Neural cell (in vitro differentiated cells): ENCODE results near the gene CCDC150. TPM values are rescaled to one million over a fixed set of nuclear protein-coding genes. Genes with fewer than 3 reads are reported as not detected.

Source experiments
- H2AFZ ChIP-seq: fragments of 200-600, 300-800 bp; sonication (generic), shearing (Covaris generic); 2 replicates; pipeline ENCODE4 v1.6.0; 2014; ENCODE audit warnings: low read depth, mild to moderate bottlenecking, antibody characterized with exemption, low read length, moderate library complexity
- H3F3A ChIP-seq: fragments of 200-600 bp; shearing (Covaris generic); 2 replicates; pipeline ENCODE4 v1.6.1; 2016; ENCODE audit warnings: mild to moderate bottlenecking, moderate library complexity, mixed read lengths, antibody characterized with exemption, low read length; ENCODE audit not compliant: insufficient read depth, poor library complexity, severe bottlenecking
- H3K27ac ChIP-seq: fragments of 200-600, 300-800 bp; sonication (generic), shearing (Covaris generic); 2 replicates; pipeline ENCODE4 v1.5.1; 2014; ENCODE audit warnings: mild to moderate bottlenecking, low read length, moderate library complexity
- H3K27me3 ChIP-seq: fragments of 300-800, 200-600 bp; sonication (generic), shearing (Covaris generic); 2 replicates; pipeline ENCODE4 v1.6.0; 2014; ENCODE audit warnings: mild to moderate bottlenecking, low read depth, low read length, moderate library complexity; ENCODE audit not compliant: insufficient read depth
- H3K36me3 ChIP-seq: fragments of 300-800, 200-600 bp; sonication (generic), shearing (Covaris generic); 2 replicates; pipeline ENCODE4 v1.5.1; 2014; ENCODE audit warnings: mild to moderate bottlenecking, antibody characterized with exemption, low read length, moderate library complexity; ENCODE audit not compliant: insufficient read depth
- H3K4me2 ChIP-seq: fragments of 300-800, 200-600 bp; sonication (generic), shearing (Covaris generic); 2 replicates; pipeline ENCODE4 v1.6.0; 2014; ENCODE audit warnings: mild to moderate bottlenecking, low read length
- H3K4me3 ChIP-seq: fragments of 300-800, 200-600 bp; sonication (generic), shearing (Covaris generic); 2 replicates; pipeline ENCODE4 v1.5.1; 2014; ENCODE audit warnings: mild to moderate bottlenecking, low read length, moderate library complexity
- H3K79me2 ChIP-seq: fragments of 200-600 bp; shearing (Covaris generic); replicated peaks from 2 replicates; pipeline ENCODE4 v1.6.0; 2014; ENCODE audit warnings: mild to moderate bottlenecking, low read length, moderate library complexity; ENCODE audit not compliant: insufficient read depth
- H3K9ac ChIP-seq: fragments of 300-800, 200-600 bp; sonication (generic), shearing (Covaris generic); 2 replicates; pipeline ENCODE4 v1.6.1; 2016; ENCODE audit warnings: mild to moderate bottlenecking, low read length, mixed read lengths
- H3K9me2 ChIP-seq: fragments of 200-600 bp; shearing (Covaris generic); 2 replicates; pipeline ENCODE4 v1.6.1; 2016; ENCODE audit warnings: mild to moderate bottlenecking, low read length, mixed read lengths; ENCODE audit not compliant: insufficient read depth
- H3K9me3 ChIP-seq: fragments of 200-600, 300-800 bp; sonication (generic), shearing (Covaris generic); 2 replicates; pipeline ENCODE4 v1.6.1; 2016; ENCODE audit warnings: mild to moderate bottlenecking, mixed run types, low read length, moderate library complexity, mixed read lengths
- H4K20me1 ChIP-seq: fragments of 200-600 bp; shearing (Covaris generic); 2 replicates; pipeline ENCODE4 v1.6.1; 2016; ENCODE audit warnings: mild to moderate bottlenecking, mixed run types; ENCODE audit not compliant: insufficient read depth
- EP300 ChIP-seq: fragments of 450-650 bp; conservative IDR thresholded peaks from 2 replicates; pipeline ENCODE4 v1.6.1; 2014; ENCODE audit warnings: antibody characterized with exemption, mild to moderate bottlenecking, moderate library complexity; ENCODE audit not compliant: poor library complexity, severe bottlenecking
- EZH2 ChIP-seq: fragments of 200-600, 300-800 bp; shearing (Covaris generic), sonication (generic); IDR thresholded peaks from 2 replicates; pipeline ENCODE4 v1.6.1; 2014; ENCODE audit warnings: antibody characterized with exemption, low read length, borderline replicate concordance, mild to moderate bottlenecking; ENCODE audit not compliant: insufficient read depth, poor library complexity, severe bottlenecking
- MXI1 ChIP-seq: fragments of 450-650 bp; conservative IDR thresholded peaks from 2 replicates; pipeline ENCODE4 v1.6.1; 2014; ENCODE audit warnings: antibody characterized with exemption, mild to moderate bottlenecking; ENCODE audit not compliant: poor library complexity, severe bottlenecking
- POLR2AphosphoS5 ChIP-seq: IDR thresholded peaks from 2 replicates; pipeline ENCODE4 v1.6.1; 2012
- RAD21 ChIP-seq: fragments of 450-650 bp; conservative IDR thresholded peaks from 2 replicates; pipeline ENCODE4 v1.6.1; 2014; ENCODE audit warnings: antibody characterized with exemption, mild to moderate bottlenecking, moderate library complexity
- SMC3 ChIP-seq: fragments of 450-650 bp; conservative IDR thresholded peaks from 2 replicates; pipeline ENCODE4 v1.6.1; 2014; ENCODE audit warnings: antibody characterized with exemption, mild to moderate bottlenecking, moderate library complexity; ENCODE audit not compliant: poor library complexity
- TAF1 ChIP-seq: IDR thresholded peaks from 2 replicates; pipeline ENCODE4 v1.6.1; 2012; ENCODE audit warnings: low read depth
- polyA plus RNA-seq: library from polyadenylated mRNA; depleted of rRNA; stranded (reverse); fragments of >200 nt; gene quantifications from 2 replicates; pipeline ENCODE4 v1.2.3, GENCODE V29; 2014
- TF ChIP-seq, protein P1 (sequence below): IDR thresholded peaks from 2 replicates; pipeline ENCODE4 v1.6.1; 2012; ENCODE audit warnings: borderline replicate concordance
- TF ChIP-seq, protein P2 (sequence below): fragments of 450-650 bp; IDR thresholded peaks from 2 replicates; pipeline ENCODE4 v1.5.1; 2014; ENCODE audit warnings: antibody characterized with exemption, mild to moderate bottlenecking, moderate library complexity; ENCODE audit not compliant: poor library complexity, severe bottlenecking

The CCDC150 gene
- polyA plus RNA-seq, 1 donor from 2014 or later, result 0.57 TPM

DNA sequence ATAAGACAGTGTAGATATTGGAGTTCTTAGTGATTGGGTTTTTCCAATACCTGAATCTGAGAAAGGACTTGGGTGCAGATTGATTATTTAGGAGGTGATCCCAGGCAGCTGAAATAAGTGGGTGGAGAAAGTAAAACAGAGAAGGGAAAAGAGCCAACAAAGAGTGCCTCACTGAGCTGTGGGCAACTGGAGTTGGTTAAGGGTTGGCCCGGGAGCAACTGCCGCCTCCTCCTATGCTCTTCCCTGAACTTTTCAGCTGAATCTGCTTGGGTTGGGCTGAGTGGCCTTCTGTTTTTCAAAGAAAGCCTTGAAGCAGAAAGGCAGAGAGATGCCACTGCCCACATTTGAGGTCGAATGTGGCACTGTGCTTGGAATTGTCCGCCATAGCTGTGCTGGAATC is 20.9 kb upstream of the CCDC150 start:
- Histone ChIP-seq H4K20me1 (no peaks in the 10 kb centered on the region), H3K4me2 (no peak overlapping the region), H3K36me3 (no peaks in the 10 kb centered on the region), H3K9me2 (no peaks in the 10 kb centered on the region), H3K9ac (no peak overlapping the region), H3K27ac (no peak overlapping the region), H3K4me3 (no peak overlapping the region), H3K9me3 (no peaks in the 10 kb centered on the region), H3F3A (no peaks in the 10 kb centered on the region), H3K27me3 (no peaks in the 10 kb centered on the region), H3K79me2 (no peaks in the 10 kb centered on the region), H2AFZ (no peak overlapping the region)
- TF ChIP-seq POLR2AphosphoS5 (no peak), EZH2 (no peak), TAF1 (no peak), MXI1 (no peak), EP300 (no peak), SMC3 (no peak)

DNA sequence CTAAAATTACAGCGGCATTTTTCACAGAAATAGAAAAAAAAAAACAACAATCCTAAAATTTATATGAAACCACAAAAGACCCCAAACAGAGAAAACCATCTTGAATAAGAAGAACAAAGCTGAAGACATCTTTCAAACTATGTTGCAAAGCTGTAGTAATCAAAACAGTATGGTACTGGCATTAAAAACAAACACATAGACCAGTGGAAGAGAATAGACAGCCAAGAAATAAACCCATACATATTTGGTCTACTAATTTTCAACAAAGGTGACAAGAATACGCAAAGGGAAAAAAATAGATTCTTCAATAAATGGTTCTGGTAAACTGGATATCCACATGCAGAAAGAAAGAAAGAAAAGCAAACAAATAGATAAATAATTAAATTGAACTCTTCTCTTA is 9.0 kb upstream of the CCDC150 start:
- Histone ChIP-seq H3K9me3 (no peaks in the 10 kb centered on the region), H3K79me2 (no peaks in the 10 kb centered on the region), H3K36me3 (no peaks in the 10 kb centered on the region), H4K20me1 (no peaks in the 10 kb centered on the region), H3K27me3 (no peaks in the 10 kb centered on the region), H2AFZ (no peak overlapping the region), H3K4me2 (no peak overlapping the region), H3K9me2 (no peaks in the 10 kb centered on the region), H3K4me3 (no peak overlapping the region), H3K9ac (no peak overlapping the region), H3K27ac (no peak overlapping the region), H3F3A (no peaks in the 10 kb centered on the region)
- TF ChIP-seq SMC3, result no peak
- TF ChIP-seq RAD21, result no peak
- TF ChIP-seq, protein P1, sequence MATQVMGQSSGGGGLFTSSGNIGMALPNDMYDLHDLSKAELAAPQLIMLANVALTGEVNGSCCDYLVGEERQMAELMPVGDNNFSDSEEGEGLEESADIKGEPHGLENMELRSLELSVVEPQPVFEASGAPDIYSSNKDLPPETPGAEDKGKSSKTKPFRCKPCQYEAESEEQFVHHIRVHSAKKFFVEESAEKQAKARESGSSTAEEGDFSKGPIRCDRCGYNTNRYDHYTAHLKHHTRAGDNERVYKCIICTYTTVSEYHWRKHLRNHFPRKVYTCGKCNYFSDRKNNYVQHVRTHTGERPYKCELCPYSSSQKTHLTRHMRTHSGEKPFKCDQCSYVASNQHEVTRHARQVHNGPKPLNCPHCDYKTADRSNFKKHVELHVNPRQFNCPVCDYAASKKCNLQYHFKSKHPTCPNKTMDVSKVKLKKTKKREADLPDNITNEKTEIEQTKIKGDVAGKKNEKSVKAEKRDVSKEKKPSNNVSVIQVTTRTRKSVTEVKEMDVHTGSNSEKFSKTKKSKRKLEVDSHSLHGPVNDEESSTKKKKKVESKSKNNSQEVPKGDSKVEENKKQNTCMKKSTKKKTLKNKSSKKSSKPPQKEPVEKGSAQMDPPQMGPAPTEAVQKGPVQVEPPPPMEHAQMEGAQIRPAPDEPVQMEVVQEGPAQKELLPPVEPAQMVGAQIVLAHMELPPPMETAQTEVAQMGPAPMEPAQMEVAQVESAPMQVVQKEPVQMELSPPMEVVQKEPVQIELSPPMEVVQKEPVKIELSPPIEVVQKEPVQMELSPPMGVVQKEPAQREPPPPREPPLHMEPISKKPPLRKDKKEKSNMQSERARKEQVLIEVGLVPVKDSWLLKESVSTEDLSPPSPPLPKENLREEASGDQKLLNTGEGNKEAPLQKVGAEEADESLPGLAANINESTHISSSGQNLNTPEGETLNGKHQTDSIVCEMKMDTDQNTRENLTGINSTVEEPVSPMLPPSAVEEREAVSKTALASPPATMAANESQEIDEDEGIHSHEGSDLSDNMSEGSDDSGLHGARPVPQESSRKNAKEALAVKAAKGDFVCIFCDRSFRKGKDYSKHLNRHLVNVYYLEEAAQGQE, result no peak
- TF ChIP-seq EZH2, result no peak

DNA sequence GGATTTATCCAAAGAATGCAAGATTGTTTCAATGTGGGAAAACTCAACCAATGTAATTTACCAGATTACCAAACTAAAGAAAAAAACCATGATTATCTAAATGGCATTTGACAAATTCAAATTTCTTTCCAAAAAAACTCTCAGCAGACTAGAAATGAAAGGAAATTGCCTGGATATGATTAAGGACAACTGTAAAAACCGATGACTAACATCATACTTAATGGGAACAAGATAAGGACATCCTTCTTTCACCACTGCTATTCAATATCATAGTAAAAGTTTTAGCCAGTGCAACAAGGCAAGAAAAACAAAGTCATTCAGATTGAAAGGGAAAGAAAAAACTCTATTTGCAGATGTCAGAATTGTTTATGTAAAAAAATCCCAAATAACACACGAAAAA is 4.4 kb upstream of the CCDC150 start:
- Histone ChIP-seq H3K9me3 (no peaks in the 10 kb centered on the region), H3F3A (no peaks in the 10 kb centered on the region), H4K20me1 (no peaks in the 10 kb centered on the region), H2AFZ (no peak overlapping the region), H3K9me2 (no peaks in the 10 kb centered on the region), H3K4me3 (no peak overlapping the region), H3K27me3 (no peaks in the 10 kb centered on the region), H3K79me2 (no peaks in the 10 kb centered on the region), H3K9ac (no peak overlapping the region), H3K4me2 (no peak overlapping the region), H3K36me3 (no peaks in the 10 kb centered on the region), H3K27ac (no peak overlapping the region)
- TF ChIP-seq SMC3 (no peak), RAD21 (no peak), MXI1 (no peak), EP300 (no peak)
- TF ChIP-seq, protein P2, sequence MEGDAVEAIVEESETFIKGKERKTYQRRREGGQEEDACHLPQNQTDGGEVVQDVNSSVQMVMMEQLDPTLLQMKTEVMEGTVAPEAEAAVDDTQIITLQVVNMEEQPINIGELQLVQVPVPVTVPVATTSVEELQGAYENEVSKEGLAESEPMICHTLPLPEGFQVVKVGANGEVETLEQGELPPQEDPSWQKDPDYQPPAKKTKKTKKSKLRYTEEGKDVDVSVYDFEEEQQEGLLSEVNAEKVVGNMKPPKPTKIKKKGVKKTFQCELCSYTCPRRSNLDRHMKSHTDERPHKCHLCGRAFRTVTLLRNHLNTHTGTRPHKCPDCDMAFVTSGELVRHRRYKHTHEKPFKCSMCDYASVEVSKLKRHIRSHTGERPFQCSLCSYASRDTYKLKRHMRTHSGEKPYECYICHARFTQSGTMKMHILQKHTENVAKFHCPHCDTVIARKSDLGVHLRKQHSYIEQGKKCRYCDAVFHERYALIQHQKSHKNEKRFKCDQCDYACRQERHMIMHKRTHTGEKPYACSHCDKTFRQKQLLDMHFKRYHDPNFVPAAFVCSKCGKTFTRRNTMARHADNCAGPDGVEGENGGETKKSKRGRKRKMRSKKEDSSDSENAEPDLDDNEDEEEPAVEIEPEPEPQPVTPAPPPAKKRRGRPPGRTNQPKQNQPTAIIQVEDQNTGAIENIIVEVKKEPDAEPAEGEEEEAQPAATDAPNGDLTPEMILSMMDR, result no peak
